ENCODE results near the gene ENOX1.

The ENOX1 gene

GRCh38 chr13:43528992-43529391 is 257.8 kb downstream of the ENOX1 start:
- DNase-seq, result no peak

GRCh38 chr13:43522788-43523187 is 264.0 kb downstream of the ENOX1 start:
- no peak for DNase-seq

- no peak for DNase-seq
Measured at GRCh38 chr13:43520351-43520750, 266.4 kb downstream of the ENOX1 start.

- no peak for DNase-seq
Measured at GRCh38 chr13:43518833-43519232, 267.9 kb downstream of the ENOX1 start.

GRCh38 chr13:43516401-43516833 is 270.4 kb downstream of the ENOX1 start:
- no peak for DNase-seq

GRCh38 chr13:43515531-43515930 is 271.2 kb downstream of the ENOX1 start:
- DNase-seq, result no peak

- DNase-seq, result no peak
Measured at GRCh38 chr13:43514311-43514710, 272.5 kb downstream of the ENOX1 start.

GRCh38 chr13:43512221-43512620 is 274.6 kb downstream of the ENOX1 start:
- no peak for DNase-seq

- DNase-seq, result no peak
Measured at GRCh38 chr13:43510956-43511901, 275.5 kb downstream of the ENOX1 start.

GRCh38 chr13:43495732-43496131 is 291.0 kb downstream of the ENOX1 start:
- no peak for DNase-seq

GRCh38 chr13:43494206-43494605 is 292.6 kb downstream of the ENOX1 start:
- no peak for DNase-seq

GRCh38 chr13:43493496-43494000 is 293.2 kb downstream of the ENOX1 start:
- DNase-seq, result no peak

GRCh38 chr13:43492745-43493144 is 294.0 kb downstream of the ENOX1 start:
- no peak for DNase-seq

GRCh38 chr13:43492311-43492710 is 294.5 kb downstream of the ENOX1 start:
- no peak for DNase-seq

GRCh38 chr13:43489233-43489632 is 297.5 kb downstream of the ENOX1 start:
- no peak for DNase-seq

- no peak for DNase-seq
Measured at GRCh38 chr13:43487885-43488284, 298.9 kb downstream of the ENOX1 start.

GRCh38 chr13:43487461-43487860 is 299.3 kb downstream of the ENOX1 start:
- no peak for DNase-seq

- DNase-seq, result no peak
Measured at GRCh38 chr13:43484432-43485225, 302.1 kb downstream of the ENOX1 start.

GRCh38 chr13:43483930-43484329 is 302.8 kb downstream of the ENOX1 start:
- no peak for DNase-seq

GRCh38 chr13:43482641-43483040 is 304.1 kb downstream of the ENOX1 start:
- DNase-seq, result no peak

GRCh38 chr13:43482026-43482425 is 304.7 kb downstream of the ENOX1 start:
- no peak for DNase-seq

- DNase-seq, result no peak
Measured at GRCh38 chr13:43478902-43479301, 307.9 kb downstream of the ENOX1 start.

GRCh38 chr13:43478211-43478610 is 308.6 kb downstream of the ENOX1 start:
- no peak for DNase-seq

GRCh38 chr13:43475140-43475539 is 311.6 kb downstream of the ENOX1 start:
- no peak for DNase-seq
